ENCODE results near the gene ZNF516. TPM values are rescaled to one million over a fixed set of nuclear protein-coding genes. Genes with fewer than 3 reads are reported as not detected.

ZNF516 gene
- total RNA-seq, 1 donor from 2014 or later = 26.1 TPM

- no peaks in the 10 kb centered on the region for H3K27me3 Mint-ChIP-seq (ENCODE audit: low read depth)
- H3K9me3 Mint-ChIP-seq (ENCODE audit: low read depth) = no peaks in the 10 kb centered on the region
- TF ChIP-seq CTCF (IDR thresholded peaks at IDR 0.05) = no peak
- no peak overlapping the region for H3K27ac Mint-ChIP-seq (ENCODE audit: unreplicated experiment)
- peaks cover 6% of the 10 kb centered on the region for H3K36me3 Mint-ChIP-seq (ENCODE audit: low read depth)
- H3K4me1 Mint-ChIP-seq (ENCODE audit: low read depth) = peaks cover 44% of the 10 kb centered on the region
- no peak overlapping the region for H3K4me3 Mint-ChIP-seq (ENCODE audit: unreplicated experiment)
- peak; percentile 76 for DNase-seq (ENCODE audit: low spot score)
These were observed 51.3 kb downstream of the ZNF516 start for GRCh38 chr18:76443519-76444445.

DNA sequence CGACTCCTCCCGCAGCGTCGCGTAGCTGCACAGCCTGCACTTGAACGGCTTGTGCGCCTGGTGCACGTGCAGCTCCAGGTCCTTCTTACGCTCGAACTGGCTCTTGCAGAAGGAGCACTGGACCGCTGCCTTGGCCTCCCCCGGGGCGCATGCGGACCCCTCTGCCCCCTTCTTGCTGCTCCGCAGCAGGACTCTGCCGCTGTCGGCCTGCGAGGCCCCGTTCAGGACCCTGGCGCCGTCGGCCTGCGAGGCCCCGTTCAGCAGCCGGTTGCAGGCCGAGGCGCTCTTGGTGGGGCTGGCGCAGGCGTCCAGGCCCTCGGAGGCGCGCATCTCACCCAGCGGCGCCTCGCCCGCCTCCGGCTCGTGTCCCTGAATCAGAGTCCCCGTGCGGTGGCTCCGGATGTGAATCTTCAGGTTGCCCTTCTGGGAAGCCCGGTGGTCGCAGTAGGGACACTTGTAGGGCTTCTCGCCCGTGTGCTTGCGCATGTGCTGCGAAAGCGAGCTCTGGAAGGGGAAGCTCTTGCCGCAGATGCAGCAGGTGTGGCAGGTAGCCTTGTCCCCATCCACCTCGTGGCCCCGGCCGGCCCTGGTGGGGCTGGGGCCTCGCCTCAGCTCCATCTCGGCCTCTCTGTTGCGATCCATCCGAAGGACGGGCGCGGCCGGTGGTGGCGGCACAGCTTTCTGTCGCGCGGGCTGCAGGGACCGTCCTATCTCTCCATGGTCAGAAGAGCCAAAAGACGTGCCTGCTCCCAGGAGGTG lies 52.5 kb downstream of the ZNF516 start:
- H3K9me3 Mint-ChIP-seq (ENCODE audit: low read depth) = no peaks in the 10 kb centered on the region
- no peak for TF ChIP-seq CTCF (IDR thresholded peaks at IDR 0.05)
- no peaks in the 10 kb centered on the region for H3K27me3 Mint-ChIP-seq (ENCODE audit: low read depth)
- H3K27ac Mint-ChIP-seq (ENCODE audit: unreplicated experiment) = no peak overlapping the region
- H3K36me3 Mint-ChIP-seq (ENCODE audit: low read depth) = peaks cover 6% of the 10 kb centered on the region
- peak; percentile 89 for DNase-seq (ENCODE audit: low spot score)
- H3K4me3 Mint-ChIP-seq (ENCODE audit: unreplicated experiment) = no peak overlapping the region
- peaks cover 47% of the 10 kb centered on the region for H3K4me1 Mint-ChIP-seq (ENCODE audit: low read depth)

DNA sequence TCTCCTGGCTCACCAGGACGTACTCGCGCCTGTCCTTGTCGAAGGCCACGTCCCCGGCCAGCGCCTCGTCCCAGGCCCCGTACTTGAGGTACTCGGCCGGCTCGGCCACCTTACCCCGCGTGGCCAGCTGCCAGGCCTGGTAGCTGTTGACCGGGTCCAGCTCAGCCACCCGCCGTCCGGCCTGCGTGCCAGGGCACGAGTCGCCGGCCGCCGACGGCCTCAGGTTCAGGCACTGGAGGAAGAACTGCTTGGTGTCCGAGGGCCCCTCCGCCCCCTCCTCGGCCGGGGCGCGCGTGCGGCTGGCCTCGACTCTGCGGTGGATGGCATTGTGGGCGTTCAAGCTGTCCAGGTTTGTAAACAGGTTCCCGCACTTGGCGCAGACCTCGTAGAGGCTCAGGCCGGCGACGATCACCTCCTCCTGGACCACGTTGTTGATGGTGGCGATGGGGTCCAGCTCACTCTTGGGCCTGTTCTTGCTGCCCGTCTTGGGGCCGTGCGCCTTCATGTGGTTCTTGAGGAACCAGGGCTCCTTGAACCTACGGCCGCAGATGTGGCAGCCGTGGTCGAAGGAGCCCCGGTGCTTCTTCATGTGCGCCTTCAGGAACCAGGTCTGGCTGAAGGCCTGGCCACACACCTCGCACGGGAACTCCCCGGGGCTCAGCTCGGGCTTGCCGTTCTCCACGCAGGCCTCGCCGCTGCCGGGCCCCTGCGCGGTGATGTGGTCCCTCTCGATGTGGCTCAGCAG lies 53.2 kb downstream of the ZNF516 start:
- Mint-ChIP-seq H3K9me3 (ENCODE audit: low read depth) (no peaks in the 10 kb centered on the region), H3K4me3 (ENCODE audit: unreplicated experiment) (no peak overlapping the region), H3K4me1 (ENCODE audit: low read depth) (peaks cover 46% of the 10 kb centered on the region), H3K27me3 (ENCODE audit: low read depth) (no peaks in the 10 kb centered on the region), H3K36me3 (ENCODE audit: low read depth) (peaks cover 6% of the 10 kb centered on the region), H3K27ac (ENCODE audit: unreplicated experiment) (no peak overlapping the region)
- peak; percentile 92 for DNase-seq (ENCODE audit: low spot score)
- TF ChIP-seq CTCF (IDR thresholded peaks at IDR 0.05) = no peak

DNA sequence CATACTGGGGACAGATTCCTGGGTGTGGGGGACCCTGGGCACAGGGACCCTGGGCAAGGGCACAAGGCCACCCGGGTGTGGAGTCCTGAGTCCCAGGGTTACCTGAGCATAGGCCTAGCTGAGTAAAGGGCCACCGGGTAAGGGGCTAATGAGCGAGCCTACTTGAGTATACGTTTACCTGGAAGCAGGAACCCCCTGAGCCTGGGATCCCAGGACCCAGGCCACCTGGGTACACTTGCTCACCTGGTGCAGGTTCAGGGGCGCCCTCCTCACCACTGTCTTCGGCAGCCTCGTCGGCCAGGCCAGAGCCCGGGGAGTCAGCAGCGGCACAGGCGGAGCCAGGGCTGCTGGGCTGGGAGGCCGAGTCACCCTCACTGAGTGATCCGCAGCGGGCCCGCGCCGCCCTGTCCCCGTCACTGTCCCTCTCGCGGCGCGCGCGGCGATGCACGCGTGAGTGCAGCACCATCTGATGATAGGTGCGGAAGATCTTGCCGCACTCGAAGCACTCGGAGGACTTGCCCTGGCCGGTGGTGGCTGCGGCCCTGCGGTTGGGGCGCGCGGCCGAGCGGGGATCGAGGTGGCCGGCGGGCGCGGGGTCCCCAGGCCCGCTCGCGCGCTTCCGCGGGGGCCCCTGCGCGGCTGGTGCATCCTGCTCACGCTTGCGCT lies 53.9 kb downstream of the ZNF516 start:
- no peaks in the 10 kb centered on the region for H3K27me3 Mint-ChIP-seq (ENCODE audit: low read depth)
- H3K4me1 Mint-ChIP-seq (ENCODE audit: low read depth) = peaks cover 40% of the 10 kb centered on the region
- no peak overlapping the region for H3K27ac Mint-ChIP-seq (ENCODE audit: unreplicated experiment)
- H3K4me3 Mint-ChIP-seq (ENCODE audit: unreplicated experiment) = no peak overlapping the region
- no peaks in the 10 kb centered on the region for H3K9me3 Mint-ChIP-seq (ENCODE audit: low read depth)
- no peak for TF ChIP-seq CTCF (IDR thresholded peaks at IDR 0.05)
- peaks cover 6% of the 10 kb centered on the region for H3K36me3 Mint-ChIP-seq (ENCODE audit: low read depth)
- peak; percentile 84 for DNase-seq (ENCODE audit: low spot score)

All from chondrocyte (in vitro differentiated cells).